GM21825 (cell line): ENCODE results near the gene VPS13C.

Experiments used
- ATAC-seq: cut with Tn5 transposase; IDR thresholded peaks from one replicate; pipeline ENCODE4 v1.9.1; 2021; ENCODE audit warnings: mild to moderate bottlenecking, moderate library complexity; ENCODE audit not compliant: unreplicated experiment

Gene VPS13C

DNA sequence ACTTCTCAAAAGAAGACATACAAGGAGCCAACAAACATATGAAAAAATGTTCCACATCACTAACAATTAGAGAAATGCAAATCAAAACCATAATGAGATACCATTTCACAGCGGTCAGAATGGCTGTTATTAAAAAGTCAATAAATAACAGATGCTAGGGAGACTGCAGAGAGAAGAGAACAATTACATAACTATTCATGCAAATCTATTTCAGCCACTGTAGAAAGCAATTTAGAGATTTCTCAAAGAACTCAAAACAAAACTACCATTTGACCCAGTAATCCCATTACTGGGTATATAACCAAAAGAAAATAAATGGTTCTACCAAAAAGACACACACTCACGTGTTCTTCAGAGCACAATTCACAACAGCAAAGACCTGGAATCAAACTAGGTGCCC, 116.3 kb downstream of the VPS13C start:
- ATAC-seq: no peak

GRCh38 chr15:61938249-61938648, 122.0 kb downstream of the VPS13C start:
- no peak for ATAC-seq

DNA sequence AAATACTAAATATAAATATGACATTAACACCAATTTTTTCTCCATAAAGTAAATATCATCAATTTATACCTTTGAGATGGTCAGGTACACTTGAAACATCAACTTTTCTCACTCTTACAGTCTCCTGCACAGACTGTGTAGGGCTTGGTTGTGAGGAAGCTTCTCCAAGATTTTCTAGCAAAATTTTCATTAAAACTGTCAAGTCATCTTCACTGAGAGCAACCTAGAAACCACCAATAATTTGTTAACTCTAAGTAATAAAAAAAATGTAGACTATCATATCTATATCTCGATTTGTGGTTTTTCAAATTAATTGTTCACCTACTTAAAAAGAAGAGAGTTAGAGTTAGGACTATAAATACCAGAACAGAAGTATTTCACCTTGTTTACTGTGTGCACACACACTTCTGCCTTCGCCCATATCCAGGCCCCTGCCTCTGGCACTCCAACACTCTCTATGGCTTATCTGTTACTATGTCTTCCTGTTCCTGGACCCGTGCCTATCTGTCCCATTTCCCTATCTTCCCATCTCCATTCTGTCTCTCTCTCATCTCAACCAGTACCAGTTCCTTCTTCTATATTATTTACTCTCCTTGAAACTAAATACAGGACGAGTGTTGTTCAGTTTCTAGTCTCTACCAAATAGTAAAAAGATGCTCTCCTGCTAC, 123.6 kb downstream of the VPS13C start:
- no peak for ATAC-seq

DNA sequence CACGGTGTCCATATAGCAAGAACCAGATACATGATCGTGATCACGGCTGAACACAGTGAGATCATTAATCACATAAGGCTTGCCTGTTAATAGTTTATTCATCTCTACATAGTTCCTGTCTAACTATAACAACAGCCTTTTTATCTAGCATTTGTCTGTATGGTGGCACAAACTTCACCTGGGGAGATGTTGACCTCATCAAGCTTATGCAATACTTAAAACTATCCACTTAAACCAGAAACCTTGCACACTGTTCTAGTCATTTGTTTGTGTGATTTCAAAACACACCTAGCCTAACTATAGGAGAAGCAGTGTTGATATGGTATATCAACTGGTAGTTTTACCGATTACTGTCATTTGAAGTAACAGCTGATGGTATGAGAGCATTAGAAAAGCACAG, 124.8 kb downstream of the VPS13C start:
- ATAC-seq: no peak

DNA sequence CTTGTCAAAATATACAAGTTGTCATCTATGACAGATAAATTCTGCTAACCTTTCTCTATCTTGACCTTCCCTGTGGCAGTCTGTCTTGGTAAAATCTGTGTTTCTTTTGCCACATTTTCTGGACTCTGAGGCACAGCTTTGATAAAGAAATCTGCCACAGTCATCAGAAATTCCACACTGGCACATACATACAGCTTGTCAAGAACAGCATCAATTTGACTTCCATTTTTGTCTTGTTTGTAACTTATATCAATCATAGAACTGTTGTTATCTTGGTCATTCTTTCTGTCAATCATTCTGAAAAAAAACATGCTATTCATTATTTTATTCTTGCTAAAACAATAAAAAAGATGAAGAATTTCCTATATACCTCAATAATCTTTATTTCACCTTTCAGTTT, 130.8 kb downstream of the VPS13C start:
- ATAC-seq: no peak

DNA sequence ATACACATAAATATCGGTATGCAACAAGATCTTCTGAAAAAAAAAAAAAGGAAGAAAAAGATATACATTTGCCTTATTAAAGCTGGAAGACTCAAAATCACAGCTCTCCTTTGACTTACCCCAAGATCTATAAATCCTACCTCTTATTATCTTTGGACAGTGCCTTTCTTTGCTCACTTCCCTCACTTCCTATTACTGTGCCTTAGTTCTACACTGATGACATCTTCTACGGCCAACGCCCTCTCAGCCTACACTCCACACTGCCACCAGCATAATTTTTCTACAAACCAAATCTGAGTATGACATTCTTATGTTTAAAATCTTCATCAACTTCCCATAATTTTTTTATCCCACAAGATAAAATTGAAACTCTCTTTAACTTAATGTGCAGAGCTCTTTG, 137.1 kb downstream of the VPS13C start:
- ATAC-seq: no peak

DNA sequence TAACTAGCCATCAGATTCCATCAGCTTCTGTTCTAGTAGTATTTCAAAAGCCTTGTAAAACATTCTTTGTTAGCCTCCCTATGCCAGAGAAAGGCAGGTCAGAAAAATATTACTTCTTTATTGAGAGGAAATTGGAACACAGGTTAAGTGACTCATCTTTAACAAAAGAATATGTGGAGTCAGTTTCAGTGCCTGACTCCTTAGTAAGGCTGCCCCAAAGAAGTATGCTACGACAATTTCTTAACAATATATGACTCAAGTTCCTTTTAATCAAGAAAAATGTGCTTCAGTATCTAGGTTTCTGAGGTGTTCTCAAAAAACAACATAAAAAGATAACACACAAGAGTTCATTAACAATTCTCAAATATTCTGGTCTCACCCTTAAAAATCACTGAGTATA, 139.2 kb downstream of the VPS13C start:
- ATAC-seq: no peak

DNA sequence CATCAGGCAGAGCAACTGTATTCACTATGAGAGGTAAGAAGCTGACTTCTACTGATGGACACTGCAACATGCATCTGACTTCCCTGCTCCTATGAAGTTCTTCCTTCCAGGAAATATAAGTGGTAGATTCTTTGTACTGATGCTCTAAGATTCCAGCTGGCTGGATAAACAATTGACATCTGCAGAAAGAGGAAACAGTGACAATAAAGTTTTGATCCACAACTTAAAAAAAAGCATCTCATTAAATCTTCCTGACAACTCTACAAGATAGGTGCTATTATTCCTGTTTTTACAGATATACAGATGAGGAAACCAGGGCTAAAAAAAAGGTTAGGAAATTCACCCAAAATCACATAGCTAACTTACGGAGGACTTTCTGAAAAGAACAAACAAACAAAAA, 142.8 kb downstream of the VPS13C start:
- no peak for ATAC-seq

GRCh38 chr15:61916104-61916503, 144.1 kb downstream of the VPS13C start:
- ATAC-seq: no peak

GRCh38 chr15:61915640-61916039, 144.6 kb downstream of the VPS13C start:
- ATAC-seq: no peak

GRCh38 chr15:61910839-61911369, 149.3 kb downstream of the VPS13C start:
- no peak for ATAC-seq

GRCh38 chr15:61908241-61908640, 152.0 kb downstream of the VPS13C start:
- ATAC-seq: no peak

GRCh38 chr15:61907753-61908086, 152.5 kb downstream of the VPS13C start:
- no peak for ATAC-seq

GRCh38 chr15:61906961-61907752, 153.1 kb downstream of the VPS13C start:
- ATAC-seq: no peak

GRCh38 chr15:61893146-61893545, 167.1 kb downstream of the VPS13C start:
- no peak for ATAC-seq

DNA sequence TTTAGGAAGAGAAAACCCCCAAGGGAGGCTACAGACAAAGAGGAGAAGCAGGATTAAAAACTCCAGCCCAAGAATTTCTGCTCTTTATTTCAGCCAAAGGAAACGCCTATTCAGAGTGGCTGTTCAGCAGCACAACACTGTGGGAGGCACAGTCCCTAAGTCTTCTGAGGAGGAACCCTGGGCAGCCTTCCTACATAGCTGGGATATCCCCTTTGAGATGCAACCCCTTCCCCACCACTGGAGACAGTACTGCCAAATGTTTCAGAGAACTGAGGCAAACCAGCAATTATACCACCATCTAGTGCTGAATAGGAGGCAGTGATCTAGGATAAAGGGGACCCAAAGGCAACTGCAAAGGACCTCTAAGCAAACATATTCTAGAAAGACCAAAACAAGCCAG, 168.1 kb downstream of the VPS13C start:
- no peak for ATAC-seq

GRCh38 chr15:61890106-61890505, 170.1 kb downstream of the VPS13C start:
- ATAC-seq: no peak

GRCh38 chr15:61889706-61890105, 170.5 kb downstream of the VPS13C start:
- ATAC-seq: no peak

DNA sequence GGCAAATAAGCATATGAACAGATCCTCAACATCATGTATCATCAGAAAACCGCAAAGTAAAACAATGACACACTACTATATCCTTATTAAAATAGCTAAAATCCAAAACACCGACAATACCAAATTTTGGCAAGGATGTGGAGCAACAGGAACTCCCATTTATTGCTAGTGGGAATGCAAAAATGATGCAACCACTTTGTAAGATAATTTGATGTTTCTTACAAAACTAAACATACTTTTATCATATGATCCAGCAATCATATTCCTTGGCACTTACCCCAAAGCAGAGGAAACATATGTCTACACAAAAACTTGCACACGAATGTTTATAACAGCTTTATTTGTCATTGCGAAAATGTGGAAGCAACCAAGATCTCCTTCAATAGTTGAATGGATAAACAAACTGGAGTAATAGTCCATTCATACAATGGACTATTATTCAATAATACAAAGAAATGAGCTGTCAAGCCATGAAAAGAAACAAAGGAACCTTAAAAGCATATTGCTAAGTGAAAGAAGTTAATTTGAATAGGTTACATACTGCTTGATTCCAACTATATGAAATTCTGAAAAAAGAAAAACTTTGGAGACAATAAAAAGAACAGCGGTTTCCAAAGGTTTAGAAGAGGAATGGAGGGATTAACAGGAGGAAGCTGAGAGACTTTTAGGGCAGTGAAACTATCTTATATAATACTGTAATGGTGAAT, 172.0 kb downstream of the VPS13C start:
- ATAC-seq: no peak

DNA sequence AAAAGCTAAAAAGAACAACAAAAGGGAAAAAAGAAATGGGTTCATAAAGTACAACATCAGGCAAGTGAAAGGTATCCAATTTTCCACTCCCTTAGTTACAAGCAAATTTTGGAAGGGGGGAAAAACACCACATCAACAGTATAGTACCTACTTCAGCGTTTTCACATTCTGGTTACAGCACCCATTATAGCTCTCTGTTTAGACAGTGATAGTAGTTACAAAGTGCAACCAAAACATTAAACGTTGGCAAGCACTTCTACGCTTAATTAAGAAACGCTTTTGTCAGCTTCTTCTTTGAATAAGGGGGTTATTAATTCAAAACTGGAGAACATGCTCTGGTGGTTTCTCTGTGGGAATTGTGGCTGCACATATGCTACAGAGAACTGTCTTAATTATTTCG, 180.2 kb downstream of the VPS13C start:
- ATAC-seq: no peak

DNA sequence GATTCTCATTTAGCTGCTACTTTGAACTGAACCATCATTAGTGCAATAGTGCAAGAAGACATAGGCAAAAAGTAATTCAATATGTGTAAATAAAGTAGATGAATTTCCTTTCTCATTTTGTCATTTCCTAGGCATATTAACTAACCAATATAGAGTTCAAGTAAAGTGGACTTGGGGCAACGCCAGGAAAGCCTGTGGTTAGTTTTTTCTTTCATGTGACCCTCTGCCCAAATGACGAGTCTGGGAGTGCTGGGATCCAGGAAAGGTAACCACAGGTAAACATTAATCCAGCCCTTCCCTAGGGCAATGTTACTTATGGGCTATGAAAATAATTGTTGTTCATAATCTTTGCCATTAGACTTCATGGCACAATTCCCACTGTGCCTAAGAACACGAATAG, 181.0 kb downstream of the VPS13C start:
- ATAC-seq: no peak
